Measurements from ENCODE around the gene GOT2.
"Not testable (repeated sequence)": the region's sequence is repeated elsewhere in the genome, so short reads cannot be mapped to it uniquely, and the experiment has no call there.

DNA sequence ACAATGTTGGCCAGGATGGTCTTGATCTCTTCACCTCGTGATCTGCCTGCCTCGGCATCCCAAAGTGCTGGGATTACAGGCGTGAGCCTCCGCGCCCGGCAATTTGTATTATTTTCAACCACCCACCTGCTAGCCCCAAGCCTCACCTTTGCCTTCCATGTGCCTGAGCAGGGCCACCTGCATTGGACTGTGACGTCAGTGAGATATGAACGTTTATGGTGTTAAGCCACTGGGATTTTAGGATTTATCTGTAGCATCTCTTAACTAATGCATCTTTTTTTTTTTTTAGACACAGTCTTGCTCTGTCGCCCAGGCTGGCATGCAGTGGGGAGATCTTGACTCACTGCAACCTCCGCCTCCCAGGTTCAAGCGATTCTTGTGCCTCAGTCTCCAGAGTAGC lies 74.2 kb downstream of the GOT2 start:
- TF ChIP-seq, protein P1, sequence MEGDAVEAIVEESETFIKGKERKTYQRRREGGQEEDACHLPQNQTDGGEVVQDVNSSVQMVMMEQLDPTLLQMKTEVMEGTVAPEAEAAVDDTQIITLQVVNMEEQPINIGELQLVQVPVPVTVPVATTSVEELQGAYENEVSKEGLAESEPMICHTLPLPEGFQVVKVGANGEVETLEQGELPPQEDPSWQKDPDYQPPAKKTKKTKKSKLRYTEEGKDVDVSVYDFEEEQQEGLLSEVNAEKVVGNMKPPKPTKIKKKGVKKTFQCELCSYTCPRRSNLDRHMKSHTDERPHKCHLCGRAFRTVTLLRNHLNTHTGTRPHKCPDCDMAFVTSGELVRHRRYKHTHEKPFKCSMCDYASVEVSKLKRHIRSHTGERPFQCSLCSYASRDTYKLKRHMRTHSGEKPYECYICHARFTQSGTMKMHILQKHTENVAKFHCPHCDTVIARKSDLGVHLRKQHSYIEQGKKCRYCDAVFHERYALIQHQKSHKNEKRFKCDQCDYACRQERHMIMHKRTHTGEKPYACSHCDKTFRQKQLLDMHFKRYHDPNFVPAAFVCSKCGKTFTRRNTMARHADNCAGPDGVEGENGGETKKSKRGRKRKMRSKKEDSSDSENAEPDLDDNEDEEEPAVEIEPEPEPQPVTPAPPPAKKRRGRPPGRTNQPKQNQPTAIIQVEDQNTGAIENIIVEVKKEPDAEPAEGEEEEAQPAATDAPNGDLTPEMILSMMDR (IDR thresholded peaks at IDR 0.05; ENCODE audit: extremely low read depth in 1 of 2, insufficient read depth in 1 of 2, low read depth in 1 of 2, low read length in 2 of 2), result not testable (repeated sequence)
- TF ChIP-seq POLR2AphosphoS5 (IDR thresholded peaks at IDR 0.05; ENCODE audit: insufficient read depth, low read depth, low read length); POLR2A (IDR thresholded peaks at IDR 0.05; ENCODE audit: low read depth, low read length); EZH2 (IDR thresholded peaks at IDR 0.05; ENCODE audit: borderline replicate concordance, low read depth, low read length, severe bottlenecking); MYC (IDR thresholded peaks at IDR 0.05; ENCODE audit: low read depth, low read length); GATA2 (IDR thresholded peaks at IDR 0.05; ENCODE audit: insufficient read depth, insufficient read length, low read depth, low read length); JUN (IDR thresholded peaks at IDR 0.05; ENCODE audit: borderline replicate concordance, insufficient read depth, insufficient read length, low read depth); FOS (IDR thresholded peaks at IDR 0.05; ENCODE audit: borderline replicate concordance, insufficient read depth, low read length): not testable (repeated sequence)
- TF ChIP-seq, protein P2, sequence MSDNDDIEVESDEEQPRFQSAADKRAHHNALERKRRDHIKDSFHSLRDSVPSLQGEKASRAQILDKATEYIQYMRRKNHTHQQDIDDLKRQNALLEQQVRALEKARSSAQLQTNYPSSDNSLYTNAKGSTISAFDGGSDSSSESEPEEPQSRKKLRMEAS (IDR thresholded peaks at IDR 0.05; ENCODE audit: insufficient read depth, insufficient read length), result not testable (repeated sequence)

All from endothelial cell of umbilical vein (primary cell).